Myometrial cell (primary cell): Measurements from ENCODE around the gene CSTF1. TPM values are rescaled to one million over a fixed set of nuclear protein-coding genes. Genes with fewer than 3 reads are reported as not detected.

Source experiments
- total RNA-seq: library from RNA; depleted of rRNA; stranded (reverse); fragments of >200 nt; gene quantifications from 2 replicates; pipeline ENCODE4 v1.2.3, GENCODE V29; 2015

The CSTF1 gene
- 32.8 and 42.1 TPM in 2 replicates for total RNA-seq

GRCh38 chr20:56392132-56392880 lies at the start of gene CSTF1, which contains the start of gene AURKA:
TSS of gene CSTF1 (plus strand) at chr20:56392645. CDS start at chr20:56395553, 2,908 bp downstream.
TSS of gene AURKA (minus strand) at chr20:56392215. CDS start at chr20:56388197, 4,018 bp downstream.

GRCh38 chr20:56358600-56359211 lies 33.7 kb upstream of the CSTF1 start, which contains the start of gene FAM210B:
TSS of gene FAM210B (plus strand) at chr20:56358974. CDS start at chr20:56359006, 32 bp downstream.

GRCh38 chr20:56411759-56412472 lies 19.5 kb downstream of the CSTF1 start, which contains the start of gene CASS4:
TSS of gene CASS4 (plus strand) at chr20:56412260. CDS start at chr20:56412459, 199 bp downstream.

Other genes with a start within 250 kb of the CSTF1 start
- not detected in 2 replicates for gene MC3R, start 143.9 kb upstream of the CSTF1 start, total RNA-seq
- 32.1 and 36.6 TPM in 2 replicates for gene FAM210B, start 33.7 kb upstream of the CSTF1 start, total RNA-seq
- gene AURKA, start 430 bp upstream of the CSTF1 start, total RNA-seq = 79.8 and 81.0 TPM in 2 replicates
- gene CASS4, start 19.6 kb downstream of the CSTF1 start, total RNA-seq = 24.1 and 25.4 TPM in 2 replicates
- 92.3 and 93.1 TPM in 2 replicates for gene RTF2, start 76.0 kb downstream of the CSTF1 start, total RNA-seq
- not detected in 2 replicates for gene FAM209A, start 132.1 kb downstream of the CSTF1 start, total RNA-seq
- 3.7 TPM in 1 of 2 replicates, not detected in the other for gene FAM209B, start 140.6 kb downstream of the CSTF1 start, total RNA-seq
- gene TFAP2C, start 236.7 kb downstream of the CSTF1 start, total RNA-seq = 8.0 and 8.6 TPM in 2 replicates